H9 (cell line): ENCODE measurements around the gene APP. TPM values are rescaled to one million over a fixed set of nuclear protein-coding genes. Genes with fewer than 3 reads are reported as not detected.
A peak's percentile ranks its signal among the peaks of the same experiment; 100 is the strongest.

ENCODE experiments used
- DNase-seq: peaks from one replicate; pipeline ENCODE4 v3.0.0-alpha.2; 2017
- H2AFZ ChIP-seq: one replicate; pipeline ENCODE4 v1.6.1; 2013; ENCODE audit warnings: mild to moderate bottlenecking, low read length, control low read depth, moderate library complexity
- H2AK5ac ChIP-seq: 2 replicates; pipeline ENCODE4 v1.6.1; 2013; ENCODE audit warnings: low read length, control low read depth, mixed read lengths; ENCODE audit not compliant: insufficient read length
- H2BK120ac ChIP-seq: one replicate; pipeline ENCODE4 v1.6.1; 2013; ENCODE audit warnings: low read depth, mild to moderate bottlenecking, low read length, control low read depth, inconsistent platforms; ENCODE audit not compliant: poor library complexity, severe bottlenecking
- H2BK12ac ChIP-seq: 2 replicates; pipeline ENCODE4 v1.6.1; 2013; ENCODE audit warnings: low read length, control low read depth, mixed read lengths, low read depth; ENCODE audit not compliant: insufficient read length
- H2BK15ac ChIP-seq: 2 replicates; pipeline ENCODE4 v1.6.1; 2013; ENCODE audit warnings: low read depth, low read length, control low read depth
- H2BK20ac ChIP-seq: one replicate; pipeline ENCODE4 v1.6.1; 2013; ENCODE audit warnings: low read depth, mild to moderate bottlenecking, low read length, control low read depth, inconsistent platforms; ENCODE audit not compliant: poor library complexity, severe bottlenecking
- H2BK5ac ChIP-seq: 2 replicates; pipeline ENCODE4 v1.6.1; 2013; ENCODE audit warnings: low read length, control low read depth, mixed read lengths; ENCODE audit not compliant: insufficient read length
- H3K14ac ChIP-seq: 2 replicates; pipeline ENCODE4 v1.6.1; 2013; ENCODE audit warnings: low read length, control low read depth; ENCODE audit not compliant: insufficient read depth
- H3K18ac ChIP-seq: 2 replicates; pipeline ENCODE4 v1.6.1; 2013; ENCODE audit warnings: low read depth, mild to moderate bottlenecking, mixed read lengths, low read length, control low read depth; ENCODE audit not compliant: insufficient read length
- H3K23ac ChIP-seq: 2 replicates; pipeline ENCODE4 v1.6.1; 2013; ENCODE audit warnings: low read length, control low read depth, mixed read lengths, low read depth; ENCODE audit not compliant: insufficient read length
- H3K23me2 ChIP-seq: 2 replicates; pipeline ENCODE4 v1.6.1; 2013; ENCODE audit warnings: low read depth, mild to moderate bottlenecking, mixed read lengths, low read length, control low read depth; ENCODE audit not compliant: insufficient read length, poor library complexity, severe bottlenecking
- H3K27ac ChIP-seq: 2 replicates; pipeline ENCODE4 v1.5.1; 2013; ENCODE audit warnings: low read length, control low read depth, mixed read lengths, low read depth; ENCODE audit not compliant: insufficient read length
- H3K27me3 ChIP-seq: 2 replicates; pipeline ENCODE4 v1.6.1; 2013; ENCODE audit warnings: low read length, control low read depth, inconsistent platforms; ENCODE audit not compliant: insufficient read depth
- H3K4ac ChIP-seq: 2 replicates; pipeline ENCODE4 v1.6.1; 2013; ENCODE audit warnings: low read depth, mild to moderate bottlenecking, control low read depth, inconsistent platforms, low read length, moderate library complexity
- H3K4me1 ChIP-seq: 2 replicates; pipeline ENCODE4 v1.6.1; 2013; ENCODE audit warnings: low read length, control low read depth, inconsistent platforms; ENCODE audit not compliant: insufficient read depth
- H3K4me2 ChIP-seq: 2 replicates; pipeline ENCODE4 v1.6.1; 2013; ENCODE audit warnings: low read length, control low read depth, mixed read lengths; ENCODE audit not compliant: insufficient read length, insufficient read depth
- H3K56ac ChIP-seq: 2 replicates; pipeline ENCODE4 v1.6.1; 2013; ENCODE audit warnings: low read depth, mild to moderate bottlenecking, mixed read lengths, low read length, control low read depth; ENCODE audit not compliant: insufficient read length
- H3K79me1 ChIP-seq: 2 replicates; pipeline ENCODE4 v1.6.1; 2013; ENCODE audit warnings: low read depth, mild to moderate bottlenecking, moderate library complexity, low read length, control low read depth, inconsistent platforms; ENCODE audit not compliant: insufficient read depth, poor library complexity, severe bottlenecking
- H3K79me2 ChIP-seq: 2 replicates; pipeline ENCODE4 v1.6.1; 2013; ENCODE audit warnings: low read length, control low read depth, inconsistent platforms; ENCODE audit not compliant: insufficient read depth
- H3K9ac ChIP-seq: 2 replicates; pipeline ENCODE4 v1.6.1; 2013; ENCODE audit warnings: low read length, control low read depth, mixed read lengths; ENCODE audit not compliant: insufficient read length; ENCODE audit errors: extremely low read depth
- H3K9me3 ChIP-seq: one replicate; pipeline ENCODE4 v1.6.1; 2013; ENCODE audit warnings: low read depth, low read length, inconsistent platforms; ENCODE audit not compliant: control insufficient read depth
- H3T11ph ChIP-seq: one replicate; pipeline ENCODE4 v1.6.1; 2013; ENCODE audit warnings: mild to moderate bottlenecking, low read length, control low read depth, inconsistent platforms
- H4K20me1 ChIP-seq: one replicate; pipeline ENCODE4 v1.6.1; 2013; ENCODE audit not compliant: control insufficient read depth, insufficient read length, insufficient read depth
- H4K5ac ChIP-seq: 2 replicates; pipeline ENCODE4 v1.6.1; 2013; ENCODE audit warnings: low read depth, mild to moderate bottlenecking, mixed read lengths, low read length, control low read depth; ENCODE audit not compliant: insufficient read length
- H4K8ac ChIP-seq: replicated peaks from 2 replicates; pipeline ENCODE4 v1.6.1; 2013; ENCODE audit warnings: low read length, control low read depth, mixed read lengths, low read depth; ENCODE audit not compliant: insufficient read length
- H4K91ac ChIP-seq: 2 replicates; pipeline ENCODE4 v1.6.1; 2013; ENCODE audit warnings: low read depth, mild to moderate bottlenecking, moderate library complexity, mixed read lengths, low read length, control low read depth; ENCODE audit not compliant: insufficient read length
- H3K27ac Mint-ChIP-seq, 3 experiments: 2 replicates in 2 of 3; 3 replicates in 1 of 3; pipeline ENCODE4 v1.8.0; 2020 to 2021; ENCODE audit warnings: mixed read lengths in 3 of 3, mild to moderate bottlenecking in 1 of 3, moderate library complexity in 1 of 3
- H3K27me3 Mint-ChIP-seq: 2 replicates; pipeline ENCODE4 v1.8.0; 2021; ENCODE audit warnings: low read depth, mild to moderate bottlenecking, moderate library complexity, mixed read lengths
- H3K36me3 Mint-ChIP-seq, 3 experiments: 2 replicates in 2 of 3; 3 replicates in 1 of 3; pipeline ENCODE4 v1.8.0; 2020 to 2021; ENCODE audit warnings: low read depth in 3 of 3, mixed read lengths in 3 of 3; ENCODE audit not compliant: insufficient read depth in 1 of 3
- H3K4me1 Mint-ChIP-seq, 2 experiments: 2 replicates each; pipeline ENCODE4 v1.8.0; 2020; ENCODE audit warnings: mixed read lengths in 2 of 2
- H3K4me3 Mint-ChIP-seq, 2 experiments: 2 replicates in 1 of 2; 3 replicates in 1 of 2; pipeline ENCODE4 v1.8.0; 2020 to 2021; ENCODE audit warnings: mild to moderate bottlenecking in 2 of 2, mixed read lengths in 2 of 2, moderate library complexity in 1 of 2
- H3K9me3 Mint-ChIP-seq, 2 experiments: 2 replicates in 1 of 2; 3 replicates in 1 of 2; pipeline ENCODE4 v1.8.0; 2020; ENCODE audit warnings: mild to moderate bottlenecking in 2 of 2, mixed read lengths in 2 of 2, moderate library complexity in 1 of 2
- CTCF ChIP-seq: fragments of 200-600 bp; sonication (generic); conservative IDR thresholded peaks from 3 replicates; pipeline ENCODE4 v1.8.0; 2021; ENCODE audit warnings: antibody characterized with exemption, mild to moderate bottlenecking
- WGBS: extraction: QIAGEN DNeasy Blood & Tissue Kit; methylation state at CpG from one replicate; pipeline ENCODE4 v1.1.7; 2013; ENCODE audit warnings: missing lambda C conversion rate, low lambda C conversion rate, mixed read lengths; ENCODE audit not compliant: insufficient read length; ENCODE audit errors: extremely low coverage; 5-methylcytosine and 5-hydroxymethylcytosine counted together
- total RNA-seq: library from RNA; stranded (reverse); gene quantifications from 2 replicates; pipeline ENCODE4 v1.2.1, GENCODE V29; 2021

Gene APP
- total RNA-seq, 1 experiment from 2014 or later = 380 TPM

GRCh38 chr21:26116456-26117011 is 54.0 kb downstream of the APP start:
- H3K4me1 Mint-ChIP-seq = peaks cover 63 to 70% of the 10 kb centered on the region in 2 experiments

More at GRCh38 chr21:26116456-26117011, 54.0 kb downstream of the APP start:
- H3K27ac ChIP-seq = peak overlapping the region; percentile 38
- H3K27me3 ChIP-seq = no peaks in the 10 kb centered on the region
- H3K27ac Mint-ChIP-seq = peak overlapping the region; percentile 85 to 98 (median 89)
- no peak overlapping the region for H4K91ac ChIP-seq
- DNase-seq = no peak
- no peak overlapping the region for H2BK12ac ChIP-seq
- H3K79me2 ChIP-seq = peaks cover 29% of the 10 kb centered on the region
- H3K23ac ChIP-seq = no peak overlapping the region
- H3K36me3 Mint-ChIP-seq = peaks cover 0 to 4% (median under 1%) of the 10 kb centered on the region in 3 experiments; a peak in 4 of 7 replicates
- no peak overlapping the region for H3K4ac ChIP-seq
- WGBS = no CpG with 5 or more reads among the region's 5 CpGs
- no peaks in the 10 kb centered on the region for H3K27me3 Mint-ChIP-seq
- H2BK5ac ChIP-seq = no peak overlapping the region
- no peak overlapping the region for H2BK15ac ChIP-seq
- no peak overlapping the region for H3K18ac ChIP-seq
- no peak overlapping the region for H3T11ph ChIP-seq
- H3K4me2 ChIP-seq = no peak overlapping the region
- peak overlapping the region; percentile 19 for H3K9ac ChIP-seq
- H3K79me1 ChIP-seq = peaks cover 10% of the 10 kb centered on the region
- H3K9me3 ChIP-seq = no peaks in the 10 kb centered on the region
- no peak overlapping the region for H2BK120ac ChIP-seq
- no peak overlapping the region for H4K8ac ChIP-seq
- no peak overlapping the region for H4K5ac ChIP-seq
- TF ChIP-seq CTCF = no peak
- H4K20me1 ChIP-seq = no peaks in the 10 kb centered on the region
- peak overlapping the region; percentile 87 for H2AK5ac ChIP-seq
- peaks cover 19% of the 10 kb centered on the region; the same call in 1 of the 2 replicates for H3K4me1 ChIP-seq
- H3K14ac ChIP-seq = no peak overlapping the region; the same call in 1 of the 2 replicates
- H3K4me3 Mint-ChIP-seq = peak overlapping the region in 1 of 2 experiments; percentile 13; a peak in 1 of 5 replicates
- no peaks in the 10 kb centered on the region for H3K23me2 ChIP-seq
- H2AFZ ChIP-seq = no peak overlapping the region
- no peak overlapping the region for H2BK20ac ChIP-seq
- H3K56ac ChIP-seq = no peak overlapping the region
- no peaks in the 10 kb centered on the region for H3K9me3 Mint-ChIP-seq
